SKM-1 treated with dmso at 0.1 percent for 144 hours (cell line): ENCODE data around the gene DIP2B.
"Not testable (repeated sequence)": the region's sequence is repeated elsewhere in the genome, so short reads cannot be mapped to it uniquely, and the experiment has no call there.

Source experiments
- DNase-seq: peaks from one replicate; lab custom pipeline; 2025; ENCODE audit not compliant: unreplicated experiment; lab: John Stamatoyannopoulos, UW

DIP2B gene

GRCh38 chr12:50764286-50765094, 259.7 kb downstream of the DIP2B start:
- DNase-seq, result no peak

- no peak for DNase-seq
Observed at GRCh38 chr12:50765095-50765911, 260.5 kb downstream of the DIP2B start.

- DNase-seq, result no peak
Observed at GRCh38 chr12:50768391-50768790, 263.6 kb downstream of the DIP2B start.

- DNase-seq, result not testable (repeated sequence)
Observed at GRCh38 chr12:50768813-50769212, 264.0 kb downstream of the DIP2B start.

DNA sequence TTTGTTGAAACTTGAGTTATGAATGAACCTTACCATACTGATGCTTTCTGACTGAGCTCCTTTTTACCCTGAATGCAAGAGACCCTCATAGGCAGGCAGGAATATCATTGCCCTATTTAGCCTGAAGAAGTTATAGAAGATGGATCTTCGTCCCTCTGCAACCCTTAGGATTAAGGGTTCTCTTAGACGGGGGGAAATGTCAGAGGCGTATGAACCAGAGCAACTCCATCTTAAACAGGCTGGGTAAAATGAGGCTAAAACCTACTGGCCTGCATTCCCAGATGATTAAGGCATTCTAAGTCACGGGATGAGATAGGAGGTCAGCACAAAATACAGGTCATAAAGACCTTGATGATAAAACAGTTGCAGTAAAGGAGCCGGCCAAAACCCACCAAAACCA, 266.6 kb downstream of the DIP2B start:
- no peak for DNase-seq

DNA sequence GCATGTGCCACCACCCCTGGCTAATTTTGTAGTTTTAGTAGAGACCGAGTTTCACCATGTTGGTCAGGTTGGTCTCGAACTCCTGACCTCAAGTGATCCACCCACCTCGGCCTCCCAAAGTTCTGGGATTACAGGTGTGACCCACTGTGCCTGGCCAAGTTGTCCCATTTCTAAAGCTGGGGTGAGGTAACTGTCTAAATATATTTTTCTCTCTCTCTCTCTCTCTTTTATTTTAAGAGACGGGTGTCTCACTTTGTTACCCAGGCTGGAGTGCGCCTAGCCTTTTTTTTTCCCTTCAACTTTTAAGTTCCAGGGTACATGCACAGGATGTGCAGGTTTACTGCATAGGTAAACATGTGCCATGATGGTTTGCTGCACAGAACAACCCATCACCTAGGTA, 267.7 kb downstream of the DIP2B start:
- no peak for DNase-seq

GRCh38 chr12:50772877-50773276, 268.1 kb downstream of the DIP2B start:
- DNase-seq, result no peak

- DNase-seq, result no peak
Observed at GRCh38 chr12:50775251-50775650, 270.5 kb downstream of the DIP2B start.

DNA sequence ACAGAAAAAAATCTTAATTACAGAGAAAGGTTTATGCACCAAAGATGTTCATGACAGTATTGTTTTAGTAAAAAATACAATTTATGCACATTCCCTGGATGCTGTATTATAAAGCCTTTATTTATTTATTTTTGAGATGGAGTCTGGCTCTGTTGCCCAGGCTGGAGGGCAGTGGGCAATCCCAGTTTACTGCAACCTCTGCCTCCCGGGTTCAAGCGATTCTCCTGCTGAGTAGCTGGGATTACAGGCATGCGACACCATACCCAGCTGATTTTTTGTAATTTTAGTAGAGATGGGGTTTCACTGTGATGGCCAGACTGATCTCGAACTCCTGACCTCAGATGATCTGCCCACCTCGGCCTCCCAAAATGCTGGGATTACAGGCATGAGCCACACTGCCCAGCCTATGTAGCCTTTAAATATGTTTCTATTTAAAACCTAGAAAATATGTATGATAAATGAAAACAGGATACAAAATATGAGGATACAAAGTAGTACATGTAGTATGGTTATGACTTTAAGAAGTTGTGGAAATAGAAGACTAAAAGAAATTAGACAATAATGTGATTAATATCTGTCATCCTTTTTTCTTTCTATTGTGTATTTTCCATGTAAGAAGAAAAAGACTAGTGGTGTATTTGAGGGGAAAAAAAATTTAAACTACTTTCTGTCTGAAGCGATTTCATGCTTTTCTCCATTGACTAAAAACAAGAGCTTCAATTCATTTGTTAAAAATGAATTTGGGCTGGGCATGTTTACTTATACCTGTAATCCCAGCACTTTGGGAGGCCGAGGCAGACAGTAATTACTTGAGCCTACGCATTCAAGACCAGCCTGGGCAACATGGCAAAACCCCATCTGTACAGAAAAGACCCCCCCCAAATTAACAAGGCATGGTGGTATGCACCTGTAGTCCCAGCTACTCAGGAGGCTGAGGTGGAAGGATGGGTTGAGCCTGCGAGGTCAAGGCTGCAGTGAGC, 272.3 kb downstream of the DIP2B start:
- no peak for DNase-seq

DNA sequence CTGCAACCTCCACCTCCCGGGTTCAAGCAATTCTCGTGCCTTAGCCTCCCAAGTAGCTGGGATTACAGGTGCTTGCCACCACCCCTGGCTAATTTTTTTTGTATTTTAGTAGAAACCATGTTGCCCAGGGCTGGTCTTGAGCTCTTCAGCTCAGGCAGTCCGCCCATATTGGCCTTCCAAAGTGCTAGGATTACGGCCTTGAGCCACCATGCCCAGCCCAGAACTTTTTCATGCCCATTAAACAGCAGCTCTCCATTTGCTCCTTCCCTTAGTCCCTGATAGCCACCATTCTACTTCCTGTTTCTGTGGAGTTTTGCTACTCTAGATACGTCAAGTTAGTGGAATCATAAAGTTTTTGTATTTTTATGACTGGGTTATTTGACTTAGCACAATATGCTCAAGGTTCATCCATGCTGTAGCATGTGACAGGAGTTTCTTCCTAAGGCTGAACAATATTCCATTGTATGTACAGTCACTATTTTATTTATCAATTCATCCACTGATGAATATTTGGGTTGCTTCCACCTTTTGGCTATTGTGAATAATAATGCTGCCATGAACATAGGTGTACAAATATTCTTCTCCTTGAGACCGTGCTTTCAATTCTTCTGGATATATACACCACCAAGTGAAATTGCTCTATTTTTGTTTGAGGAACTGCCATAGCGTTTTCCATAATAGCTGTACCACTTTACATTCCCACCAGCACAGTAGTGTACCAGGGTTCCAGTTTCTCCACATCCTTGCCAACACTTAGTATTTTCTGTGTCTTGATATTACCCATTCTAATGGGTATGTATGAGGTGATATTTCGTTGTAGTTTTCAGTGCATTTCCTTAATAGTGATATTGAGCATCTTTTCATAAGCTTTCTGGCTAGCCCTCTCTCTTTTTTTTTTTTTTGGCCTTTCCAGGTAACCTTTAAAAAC, 274.1 kb downstream of the DIP2B start:
- DNase-seq, result no peak

GRCh38 chr12:50780013-50780412, 275.2 kb downstream of the DIP2B start:
- no peak for DNase-seq

- DNase-seq, result no peak
Observed at GRCh38 chr12:50784501-50784900, 279.7 kb downstream of the DIP2B start.

GRCh38 chr12:50785406-50786001, 280.7 kb downstream of the DIP2B start:
- no peak for DNase-seq

DNA sequence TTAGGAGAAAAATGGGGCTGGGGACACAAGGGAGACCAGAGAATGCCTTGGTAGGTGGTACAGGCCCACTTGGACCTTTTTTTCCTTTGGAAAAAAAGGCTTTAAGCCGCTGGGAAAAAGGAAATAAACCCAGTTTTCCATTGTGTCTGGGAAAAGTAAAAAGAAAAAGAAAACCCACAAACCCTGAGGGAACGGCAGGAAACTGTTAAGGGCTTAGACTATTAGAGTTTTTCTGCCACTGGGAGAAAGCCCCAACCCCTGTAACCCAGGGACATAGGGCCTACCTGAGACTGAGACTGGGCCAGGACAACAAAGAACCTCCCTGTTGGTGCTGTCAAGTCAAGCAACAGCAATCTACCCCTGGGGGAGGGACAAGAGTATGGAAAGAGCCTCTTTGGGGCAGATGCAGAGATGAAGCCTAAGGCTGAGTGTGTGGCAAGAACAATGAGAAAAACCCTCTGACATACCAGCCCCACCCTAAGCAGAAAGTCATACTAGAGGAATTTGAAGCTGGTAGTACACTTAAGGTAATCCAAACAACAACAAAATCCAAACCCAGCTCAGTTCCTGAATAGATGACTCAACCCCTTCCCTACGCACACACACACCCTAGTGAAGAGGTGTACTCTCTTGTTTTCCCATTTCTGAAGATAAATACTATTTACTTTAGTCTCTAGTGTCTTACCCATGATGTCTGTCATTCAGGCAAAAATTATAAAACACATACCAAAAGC, 281.9 kb downstream of the DIP2B start:
- DNase-seq, result no peak

DNA sequence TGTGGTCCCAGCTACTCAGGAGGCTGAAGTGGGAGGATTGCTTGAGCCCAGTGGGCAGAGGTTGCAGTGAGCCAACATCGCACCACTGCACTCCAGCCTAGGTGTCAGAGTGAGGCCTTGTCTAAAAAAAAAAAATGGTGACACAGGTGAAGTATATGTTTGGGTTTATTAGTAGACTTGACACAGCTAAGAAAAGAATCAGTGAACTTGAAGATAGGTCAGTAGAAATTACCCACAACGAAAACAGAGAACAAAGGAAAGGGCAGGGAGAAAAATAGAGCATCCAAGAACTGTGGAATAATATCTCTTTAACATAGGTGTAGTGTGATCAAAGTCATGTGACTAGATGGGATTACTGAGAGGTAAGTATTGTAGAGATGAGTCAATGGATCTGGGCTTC, 282.8 kb downstream of the DIP2B start:
- DNase-seq, result no peak

DNA sequence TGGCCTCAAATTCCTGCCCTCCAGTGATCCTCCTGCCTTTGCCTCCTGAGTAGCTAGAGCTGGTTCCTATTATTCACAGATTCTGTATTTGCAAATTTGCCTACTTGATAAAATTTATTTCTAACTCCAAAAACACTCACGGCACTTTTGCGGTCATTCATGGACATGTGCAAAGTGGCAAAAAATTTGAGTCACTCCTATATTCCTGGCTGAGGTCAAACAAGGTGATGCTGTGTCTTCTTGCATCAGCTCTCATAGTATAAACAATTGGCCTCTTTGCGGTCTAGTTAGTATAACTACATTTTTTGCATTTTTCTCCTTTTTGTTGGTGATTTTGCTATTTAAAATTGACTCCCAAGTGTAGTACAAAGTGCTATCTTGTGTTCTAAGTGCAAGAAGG, 283.8 kb downstream of the DIP2B start:
- no peak for DNase-seq

DNA sequence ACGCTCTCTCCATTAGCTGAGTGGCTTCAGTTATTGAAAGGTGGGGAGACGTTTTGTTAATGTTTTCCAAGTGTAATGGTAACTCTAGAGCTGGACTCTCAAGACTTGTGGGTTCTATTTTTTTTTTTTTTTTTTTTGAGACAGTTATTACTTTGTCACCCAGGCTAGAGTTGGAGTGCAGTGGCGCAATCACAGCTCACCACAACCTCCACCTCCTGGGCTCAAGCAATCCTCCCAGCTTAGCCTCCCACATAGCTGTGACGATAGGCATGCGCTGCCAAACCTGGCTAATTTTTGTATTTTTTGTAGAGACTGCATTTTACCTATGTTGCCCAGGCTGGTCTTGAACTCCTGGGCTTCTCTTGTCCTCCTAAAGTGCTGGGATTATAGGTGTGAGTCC, 285.3 kb downstream of the DIP2B start:
- no peak for DNase-seq
